ENCODE data around the gene DNAJB2.
A peak's percentile ranks its signal among the peaks of the same experiment; 100 is the strongest.
"Not testable (repeated sequence)": the region's sequence is repeated elsewhere in the genome, so short reads cannot be mapped to it uniquely, and the experiment has no call there.

Gene DNAJB2

DNA sequence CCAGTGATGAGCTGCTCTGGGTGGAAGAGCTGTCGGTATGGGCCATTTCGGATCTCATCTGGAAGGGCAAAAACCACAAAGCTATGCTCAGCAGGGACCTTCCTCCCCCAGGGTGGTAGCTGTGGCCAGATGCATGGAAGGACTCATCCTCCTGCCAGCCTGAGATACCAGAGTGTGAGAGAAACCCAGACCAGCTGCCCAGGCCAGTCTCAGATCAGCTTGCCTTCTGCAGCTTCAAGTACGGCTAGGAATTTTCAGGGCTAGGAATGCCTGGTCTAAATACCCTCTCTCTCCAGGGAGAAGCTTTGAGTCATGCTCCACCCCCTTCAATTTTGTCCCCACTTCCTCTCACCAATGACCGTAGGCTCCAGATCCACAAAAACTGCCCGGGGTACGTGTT lies 27.5 kb upstream of the DNAJB2 start:
- no peak overlapping the region for H3K4me3 ChIP-seq (replicated peaks; ENCODE audit: low read depth, low read length)
- DNase-seq (ENCODE audit: low read depth): no peak
- TF ChIP-seq, protein P1, sequence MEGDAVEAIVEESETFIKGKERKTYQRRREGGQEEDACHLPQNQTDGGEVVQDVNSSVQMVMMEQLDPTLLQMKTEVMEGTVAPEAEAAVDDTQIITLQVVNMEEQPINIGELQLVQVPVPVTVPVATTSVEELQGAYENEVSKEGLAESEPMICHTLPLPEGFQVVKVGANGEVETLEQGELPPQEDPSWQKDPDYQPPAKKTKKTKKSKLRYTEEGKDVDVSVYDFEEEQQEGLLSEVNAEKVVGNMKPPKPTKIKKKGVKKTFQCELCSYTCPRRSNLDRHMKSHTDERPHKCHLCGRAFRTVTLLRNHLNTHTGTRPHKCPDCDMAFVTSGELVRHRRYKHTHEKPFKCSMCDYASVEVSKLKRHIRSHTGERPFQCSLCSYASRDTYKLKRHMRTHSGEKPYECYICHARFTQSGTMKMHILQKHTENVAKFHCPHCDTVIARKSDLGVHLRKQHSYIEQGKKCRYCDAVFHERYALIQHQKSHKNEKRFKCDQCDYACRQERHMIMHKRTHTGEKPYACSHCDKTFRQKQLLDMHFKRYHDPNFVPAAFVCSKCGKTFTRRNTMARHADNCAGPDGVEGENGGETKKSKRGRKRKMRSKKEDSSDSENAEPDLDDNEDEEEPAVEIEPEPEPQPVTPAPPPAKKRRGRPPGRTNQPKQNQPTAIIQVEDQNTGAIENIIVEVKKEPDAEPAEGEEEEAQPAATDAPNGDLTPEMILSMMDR (IDR thresholded peaks at IDR 0.05; ENCODE audit: low read length, missing control alignments): no peak

DNA sequence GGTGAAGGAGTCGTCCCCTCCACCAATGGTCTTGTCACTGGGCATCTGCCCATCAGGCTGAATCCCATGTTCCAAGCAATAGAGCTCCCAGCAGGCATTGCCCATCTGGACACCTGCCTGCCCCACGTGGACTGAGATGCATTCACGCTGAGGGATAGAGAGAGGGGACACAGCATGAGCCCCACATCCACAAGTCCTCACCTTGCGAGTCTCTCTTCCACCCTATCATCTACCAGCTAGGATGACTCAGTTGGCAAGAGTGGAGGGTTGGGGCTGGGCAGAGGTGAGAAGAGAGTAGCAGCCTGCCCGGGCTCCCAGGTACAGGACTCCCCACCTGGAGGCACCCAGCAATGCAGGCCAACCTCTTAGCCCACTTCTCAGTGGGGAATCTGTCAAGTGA lies 27.1 kb upstream of the DNAJB2 start:
- no peak overlapping the region for H3K4me3 ChIP-seq (replicated peaks; ENCODE audit: low read depth, low read length)
- no peak for DNase-seq (ENCODE audit: low read depth)
- TF ChIP-seq, protein P1 (IDR thresholded peaks at IDR 0.05; ENCODE audit: low read length, missing control alignments): no peak

DNA sequence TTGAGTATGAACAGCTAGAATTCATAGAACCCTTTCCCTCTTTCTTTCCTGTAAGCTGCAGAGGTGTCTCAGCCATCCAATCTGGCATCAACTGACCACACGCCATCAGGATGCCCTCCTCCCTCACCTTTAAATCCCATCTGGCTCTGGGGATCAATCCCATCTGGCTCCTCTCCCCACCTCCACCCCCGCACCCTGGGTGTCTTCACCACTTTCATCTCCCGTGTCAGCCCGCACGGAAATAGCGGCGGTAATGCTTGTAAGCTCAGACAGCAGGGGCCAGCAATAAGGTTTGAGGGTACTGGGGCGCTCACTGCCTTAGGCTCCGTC lies 26.6 kb upstream of the DNAJB2 start:
- TF ChIP-seq, protein P1 (IDR thresholded peaks at IDR 0.05; ENCODE audit: low read length, missing control alignments): no peak
- no peak for DNase-seq (ENCODE audit: low read depth)
- peak overlapping the region; percentile 65 for H3K4me3 ChIP-seq (replicated peaks; ENCODE audit: low read depth, low read length)

DNA sequence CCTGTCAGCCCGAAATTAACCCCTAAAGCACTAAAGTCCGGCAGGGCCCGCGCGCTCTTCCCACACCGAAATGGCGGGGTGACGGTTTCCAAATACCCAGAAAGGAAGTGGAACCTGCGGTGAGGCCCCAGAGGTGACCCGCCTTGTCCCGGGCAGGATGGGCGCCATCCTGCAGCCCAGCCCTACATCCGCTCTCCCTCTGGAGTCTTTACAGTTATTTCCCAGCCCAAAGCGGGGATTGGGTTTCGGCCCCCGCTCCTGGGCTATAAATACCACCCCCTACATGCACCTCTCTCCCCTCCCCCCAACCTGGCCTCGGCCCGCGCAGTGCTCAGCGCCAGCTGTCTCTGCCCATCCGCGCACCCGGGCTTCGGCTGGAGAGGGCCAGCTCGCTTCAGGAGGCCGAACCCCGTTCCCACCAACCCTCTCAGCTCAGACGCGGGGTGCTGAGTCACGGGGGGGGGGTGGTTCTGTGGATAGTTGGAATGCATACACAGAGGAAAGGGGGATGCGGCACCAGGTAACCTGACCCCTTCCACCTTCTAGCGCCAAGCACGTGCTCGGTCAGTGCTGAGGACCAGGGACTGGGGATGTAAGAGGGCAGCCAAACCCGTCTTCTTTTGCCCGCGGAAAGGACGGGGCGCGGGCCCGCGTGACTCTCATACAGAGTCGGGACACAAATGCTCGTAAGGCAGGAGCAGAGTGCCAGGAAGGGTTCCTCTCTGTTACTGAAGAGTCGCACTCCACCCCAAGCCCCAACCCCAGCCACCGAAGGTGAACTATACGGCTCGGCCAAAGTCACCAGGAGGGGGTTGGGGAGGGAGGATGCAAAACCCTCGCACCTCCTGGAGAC lies 26.0 kb upstream of the DNAJB2 start, which contains the start of gene TUBA4B:
Gene TUBA4B, plus strand, starts transcription at position 344 of the 853 bp plus-strand sequence. Its CDS starts 165 bp downstream, at position 509.
- DNase-seq (ENCODE audit: low read depth): peak; percentile 24
- peak within 1 kb of the TSS; percentile 65 for H3K4me3 ChIP-seq (replicated peaks; ENCODE audit: low read depth, low read length)
- TF ChIP-seq, protein P1 (IDR thresholded peaks at IDR 0.05; ENCODE audit: low read length, missing control alignments): no peak

DNA sequence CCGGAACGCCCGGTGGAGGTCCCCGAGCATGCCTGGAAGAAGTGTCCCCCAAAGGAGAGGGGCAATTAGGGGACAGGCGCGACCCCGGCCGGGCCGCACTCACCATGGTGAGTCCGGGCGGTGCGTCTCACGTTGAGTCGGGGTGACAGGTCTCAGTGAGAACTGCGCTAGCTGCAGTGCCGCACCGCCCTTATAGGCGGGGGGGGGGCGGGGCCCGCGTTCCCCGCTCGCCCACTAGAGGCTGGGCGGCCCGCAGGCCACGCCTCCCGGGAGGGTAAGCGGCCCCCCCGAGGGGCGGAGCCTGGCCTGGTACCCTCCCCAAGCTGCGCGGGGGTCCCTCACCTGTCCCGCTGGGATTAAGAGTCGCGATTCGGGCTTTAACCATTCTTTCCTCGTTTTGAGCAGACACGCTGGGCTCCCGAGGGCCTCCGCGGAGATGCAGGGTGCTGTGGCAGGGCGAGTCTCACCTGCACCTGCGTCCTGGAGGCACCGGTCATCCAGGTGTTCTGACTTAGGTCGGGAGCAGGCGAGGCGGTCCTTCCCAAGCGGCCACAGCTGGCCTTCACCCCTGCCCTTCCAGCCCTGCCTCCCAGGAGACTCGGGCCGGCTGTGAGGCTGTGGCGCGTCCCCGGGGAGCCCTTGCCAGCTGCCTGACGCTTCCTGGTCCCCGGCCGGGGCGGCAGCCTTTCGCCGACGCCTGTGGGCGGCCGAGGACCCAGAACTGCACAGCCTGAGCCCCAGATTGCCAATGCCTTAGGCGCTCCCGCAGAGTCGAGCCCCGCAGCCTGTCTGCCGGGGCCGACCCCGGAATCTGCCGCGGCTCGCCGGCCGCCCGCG lies 25.2 kb upstream of the DNAJB2 start, which contains the start of gene TUBA4A:
Gene TUBA4A, minus strand, starts transcription at position 166 of the 837 bp plus-strand sequence. Its CDS starts 60 bp downstream, at position 106.
- H3K4me3 ChIP-seq (replicated peaks; ENCODE audit: low read depth, low read length): peak within 1 kb of the TSS; percentile 65
- DNase-seq (ENCODE audit: low read depth): peak; percentile 53
- TF ChIP-seq, protein P1 (IDR thresholded peaks at IDR 0.05; ENCODE audit: low read length, missing control alignments): no peak

DNA sequence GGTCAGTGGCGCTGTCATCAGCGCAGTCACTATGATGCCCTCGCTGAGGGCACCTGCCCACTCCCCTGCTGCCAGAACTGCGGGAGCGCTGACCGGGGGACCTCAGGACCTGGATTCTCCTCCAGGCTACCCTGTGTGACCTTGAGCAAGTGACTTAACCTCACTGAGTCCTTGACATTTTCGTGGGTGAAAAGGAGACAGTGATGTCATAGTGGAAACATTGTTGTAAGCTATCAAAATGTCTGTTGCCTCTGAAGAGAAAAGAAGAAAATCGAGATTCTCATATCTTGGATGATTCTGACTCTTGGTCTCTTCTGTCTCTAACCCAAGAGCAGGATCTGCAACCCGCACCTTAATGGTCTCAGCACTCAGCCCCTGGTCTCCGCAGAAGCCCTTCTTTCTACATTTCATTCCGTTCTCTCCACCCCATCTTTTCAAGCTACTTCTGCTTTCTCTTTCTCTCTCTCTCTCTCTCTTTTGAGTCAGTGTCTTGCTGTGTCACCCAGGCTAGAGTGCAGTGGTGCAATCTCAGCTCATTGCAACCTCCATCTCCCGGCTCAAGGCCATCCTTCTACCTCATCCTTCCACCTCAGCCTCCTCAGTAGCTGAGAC lies 24.5 kb upstream of the DNAJB2 start:
- DNase-seq (ENCODE audit: low read depth): no peak
- H3K4me3 ChIP-seq (replicated peaks; ENCODE audit: low read depth, low read length): peak overlapping the region; percentile 65
- TF ChIP-seq, protein P1 (IDR thresholded peaks at IDR 0.05; ENCODE audit: low read length, missing control alignments): no peak

DNA sequence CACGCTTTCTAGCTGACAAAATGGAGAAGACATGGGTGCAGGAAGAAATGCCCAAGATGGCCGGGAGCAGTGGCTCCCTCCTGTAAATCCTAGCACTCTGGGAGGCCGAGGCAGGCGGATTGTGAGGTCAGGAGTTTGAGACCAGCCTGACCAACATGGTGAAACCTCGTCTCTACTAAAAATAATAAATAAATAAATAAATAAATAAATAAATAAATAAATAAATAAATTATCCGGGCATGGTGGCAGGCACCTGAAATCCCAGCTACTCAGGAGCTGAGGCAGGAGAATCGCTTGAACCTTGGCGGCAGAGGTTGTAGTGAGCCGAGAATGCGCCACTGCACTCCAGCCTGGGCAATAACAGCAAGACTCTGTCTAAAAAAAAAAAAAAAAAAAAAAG lies 20.2 kb upstream of the DNAJB2 start:
- not testable (repeated sequence) for DNase-seq (ENCODE audit: low read depth); H3K4me3 ChIP-seq (replicated peaks; ENCODE audit: low read depth, low read length)
